Measurements from ENCODE around the gene ELP6.
A peak's percentile ranks its signal among the peaks of the same experiment; 100 is the strongest.

The ELP6 gene

DNA sequence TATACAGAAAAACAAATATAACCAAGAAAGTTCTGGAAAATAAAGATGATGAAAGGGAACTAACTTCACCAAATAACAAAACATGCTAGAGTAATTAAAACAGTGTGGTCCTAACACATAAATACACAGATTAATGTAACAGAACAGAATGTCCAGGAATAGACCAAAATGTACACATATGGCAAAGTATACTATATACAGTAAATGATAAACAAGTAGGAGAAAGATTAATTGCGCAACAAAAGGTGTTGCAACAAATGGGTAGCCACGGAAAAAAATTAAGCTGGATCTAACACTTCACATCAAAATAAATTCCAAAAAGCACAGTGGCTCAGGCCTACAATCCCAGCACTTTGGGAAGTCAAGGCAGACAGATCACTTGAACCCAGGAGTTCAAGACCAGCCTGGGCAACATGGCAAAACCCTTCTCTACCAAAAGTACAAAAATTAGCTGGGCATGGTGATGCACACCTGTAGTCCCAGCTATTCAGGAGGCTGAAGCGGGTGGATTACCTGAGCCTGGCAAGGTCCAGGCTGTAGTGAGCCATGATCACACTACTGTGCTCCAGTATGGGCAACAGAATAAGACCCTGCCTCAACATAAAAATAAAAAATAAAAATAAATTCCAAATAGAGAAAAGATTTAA is 57.6 kb downstream of the ELP6 start:
- peak; percentile 59 for DNase-seq

DNA sequence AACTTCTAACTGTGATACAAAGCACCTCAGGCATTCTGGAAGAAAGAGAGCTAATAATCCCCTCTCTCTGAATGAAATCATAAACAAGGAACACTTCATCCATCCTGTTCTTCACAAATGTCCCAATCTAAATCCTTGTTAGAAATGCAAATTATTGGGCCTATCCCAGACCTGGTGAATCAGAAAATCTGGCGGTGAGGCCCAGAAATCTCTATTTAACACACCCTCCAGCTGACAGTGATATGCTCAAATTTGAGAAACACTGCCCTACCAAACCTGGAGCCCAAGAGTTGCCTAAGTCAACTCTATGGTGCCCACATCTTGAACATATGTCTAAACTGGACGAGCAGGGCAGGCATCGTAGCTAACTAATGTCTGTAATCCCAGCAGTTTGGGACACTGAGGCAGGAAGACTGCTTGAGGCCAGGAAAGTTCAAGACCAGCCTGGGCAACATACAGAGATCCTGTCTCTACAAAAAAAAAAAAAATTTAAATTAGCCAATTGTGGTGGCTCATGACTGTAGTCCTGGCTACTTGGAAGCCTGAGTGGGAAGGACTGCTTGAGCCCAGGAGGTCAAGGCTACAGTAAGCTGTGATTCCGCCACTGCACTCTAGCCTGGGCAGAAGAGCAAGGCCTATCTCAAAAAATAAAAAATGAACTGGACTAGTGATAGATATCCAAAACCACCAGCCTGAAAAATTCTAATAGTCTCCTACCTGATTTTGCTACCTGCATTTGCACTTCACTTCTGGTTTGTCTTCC is 60.9 kb downstream of the ELP6 start:
- DNase-seq: no peak
